ENCODE results near the gene F8A3. TPM values are rescaled to one million over a fixed set of nuclear protein-coding genes. Genes with fewer than 3 reads are reported as not detected.
"Not testable (repeated sequence)": the region's sequence is repeated elsewhere in the genome, so short reads cannot be mapped to it uniquely, and the experiment has no call there.

The F8A3 gene
- total RNA-seq (4.8 TPM), polyA plus RNA-seq (10 to 100 TPM in 1 of 4 donors, 1 to 10 TPM in 2, under 1 TPM in 1; 0.86 to 17.7 (median 4.0) TPM)

- not testable (repeated sequence) for H3K4me3 ChIP-seq (ENCODE audit: low read depth, low read length); H3K4me1 Mint-ChIP-seq; H3K9me3 Mint-ChIP-seq; H3K36me3 Mint-ChIP-seq; DNase-seq; H3K27me3 Mint-ChIP-seq; H3K27me3 ChIP-seq (ENCODE audit: control insufficient read depth, insufficient read depth, low read length); H3K27ac Mint-ChIP-seq; H3K4me3 Mint-ChIP-seq; H3K36me3 ChIP-seq (ENCODE audit: control insufficient read depth, insufficient read depth, low read length); H3K9me3 ChIP-seq (ENCODE audit: control insufficient read depth in 2 of 2, low read length in 2 of 2); H3K27ac ChIP-seq (ENCODE audit: insufficient read depth, low read length, poor library complexity, severe bottlenecking); H3K4me1 ChIP-seq (ENCODE audit: control insufficient read depth, insufficient read depth, low read length, poor library complexity, severe bottlenecking)
- ATAC-seq (ENCODE audit: low read depth in 2 of 2): peak; percentile 74 to 75
Measured at GRCh38 chrX:155458471-155458870, at the start of gene F8A3. TSS of gene F8A3 (minus strand) at chrX:155458620. CDS start at chrX:155458600, 20 bp downstream.

- no peaks in the 10 kb centered on the region for H3K4me1 ChIP-seq (ENCODE audit: control insufficient read depth, insufficient read depth, low read length, poor library complexity, severe bottlenecking)
- H3K9me3 ChIP-seq (ENCODE audit: control insufficient read depth in 2 of 2, low read length in 2 of 2): no peaks in the 10 kb centered on the region
- Mint-ChIP-seq H3K27me3 (no peaks in the 10 kb centered on the region), H3K9me3 (peaks cover 0 to 9% (median 0%) of the 10 kb centered on the region in 7 donors), H3K4me3 (no peak overlapping the region), H3K36me3 (peaks cover 10% of the 10 kb centered on the region), H3K4me1 (peaks cover 0 to 5% (median 1%) of the 10 kb centered on the region in 4 donors), H3K27ac (no peak overlapping the region)
- ATAC-seq (ENCODE audit: low read depth in 2 of 2) (no peak), DNase-seq (no peak)
- peaks cover 8% of the 10 kb centered on the region for H3K36me3 ChIP-seq (ENCODE audit: control insufficient read depth, insufficient read depth, low read length)
- H3K4me3 ChIP-seq (ENCODE audit: low read depth, low read length): no peak overlapping the region
- H3K27me3 ChIP-seq (ENCODE audit: control insufficient read depth, insufficient read depth, low read length): no peaks in the 10 kb centered on the region
- no peak overlapping the region for H3K27ac ChIP-seq (ENCODE audit: insufficient read depth, low read length, poor library complexity, severe bottlenecking)
Measured at GRCh38 chrX:155505296-155505695, 46.9 kb upstream of the F8A3 start.

- H3K4me1 ChIP-seq (ENCODE audit: control insufficient read depth, insufficient read depth, low read length, poor library complexity, severe bottlenecking); H3K4me3 ChIP-seq (ENCODE audit: low read depth, low read length); H3K9me3 ChIP-seq (ENCODE audit: control insufficient read depth in 2 of 2, low read length in 2 of 2); H3K27ac Mint-ChIP-seq; H3K27ac ChIP-seq (ENCODE audit: insufficient read depth, low read length, poor library complexity, severe bottlenecking); H3K4me1 Mint-ChIP-seq; H3K27me3 Mint-ChIP-seq; DNase-seq; H3K36me3 ChIP-seq (ENCODE audit: control insufficient read depth, insufficient read depth, low read length); H3K27me3 ChIP-seq (ENCODE audit: control insufficient read depth, insufficient read depth, low read length); ATAC-seq (ENCODE audit: low read depth in 2 of 2); H3K36me3 Mint-ChIP-seq; H3K9me3 Mint-ChIP-seq; H3K4me3 Mint-ChIP-seq: not testable (repeated sequence)
Measured at GRCh38 chrX:155495134-155495533, 36.7 kb upstream of the F8A3 start.

GRCh38 chrX:155491421-155491820 lies 33.0 kb upstream of the F8A3 start:
- H3K4me1 ChIP-seq (ENCODE audit: control insufficient read depth, insufficient read depth, low read length, poor library complexity, severe bottlenecking); H3K27ac Mint-ChIP-seq; H3K9me3 Mint-ChIP-seq; H3K4me1 Mint-ChIP-seq; H3K36me3 Mint-ChIP-seq; H3K9me3 ChIP-seq (ENCODE audit: control insufficient read depth in 2 of 2, low read length in 2 of 2); H3K27me3 ChIP-seq (ENCODE audit: control insufficient read depth, insufficient read depth, low read length); H3K4me3 Mint-ChIP-seq; H3K27me3 Mint-ChIP-seq; H3K27ac ChIP-seq (ENCODE audit: insufficient read depth, low read length, poor library complexity, severe bottlenecking); DNase-seq; H3K4me3 ChIP-seq (ENCODE audit: low read depth, low read length); ATAC-seq (ENCODE audit: low read depth in 2 of 2); H3K36me3 ChIP-seq (ENCODE audit: control insufficient read depth, insufficient read depth, low read length): not testable (repeated sequence)

- H3K27me3 Mint-ChIP-seq; H3K27ac ChIP-seq (ENCODE audit: insufficient read depth, low read length, poor library complexity, severe bottlenecking); H3K4me1 Mint-ChIP-seq; ATAC-seq (ENCODE audit: low read depth in 2 of 2); H3K4me3 Mint-ChIP-seq; H3K4me3 ChIP-seq (ENCODE audit: low read depth, low read length); H3K4me1 ChIP-seq (ENCODE audit: control insufficient read depth, insufficient read depth, low read length, poor library complexity, severe bottlenecking); H3K9me3 Mint-ChIP-seq; H3K36me3 Mint-ChIP-seq; DNase-seq; H3K27me3 ChIP-seq (ENCODE audit: control insufficient read depth, insufficient read depth, low read length); H3K27ac Mint-ChIP-seq; H3K9me3 ChIP-seq (ENCODE audit: control insufficient read depth in 2 of 2, low read length in 2 of 2); H3K36me3 ChIP-seq (ENCODE audit: control insufficient read depth, insufficient read depth, low read length): not testable (repeated sequence)
Measured at GRCh38 chrX:155477136-155477535, 18.7 kb upstream of the F8A3 start.

- not testable (repeated sequence) for H3K36me3 ChIP-seq (ENCODE audit: control insufficient read depth, insufficient read depth, low read length); H3K36me3 Mint-ChIP-seq; H3K4me1 ChIP-seq (ENCODE audit: control insufficient read depth, insufficient read depth, low read length, poor library complexity, severe bottlenecking); H3K27ac Mint-ChIP-seq; H3K9me3 ChIP-seq (ENCODE audit: control insufficient read depth in 2 of 2, low read length in 2 of 2); H3K4me1 Mint-ChIP-seq; H3K27ac ChIP-seq (ENCODE audit: insufficient read depth, low read length, poor library complexity, severe bottlenecking); H3K27me3 Mint-ChIP-seq; DNase-seq; H3K4me3 Mint-ChIP-seq; H3K4me3 ChIP-seq (ENCODE audit: low read depth, low read length); H3K27me3 ChIP-seq (ENCODE audit: control insufficient read depth, insufficient read depth, low read length); H3K9me3 Mint-ChIP-seq
- peak; percentile 58 to 64 for ATAC-seq (ENCODE audit: low read depth in 2 of 2)
Measured at GRCh38 chrX:155466269-155466938, 8.0 kb upstream of the F8A3 start.

- not testable (repeated sequence) for H3K36me3 Mint-ChIP-seq; H3K36me3 ChIP-seq (ENCODE audit: control insufficient read depth, insufficient read depth, low read length); ATAC-seq (ENCODE audit: low read depth in 2 of 2); H3K27me3 Mint-ChIP-seq; H3K27ac Mint-ChIP-seq; H3K4me1 Mint-ChIP-seq; DNase-seq; H3K4me3 Mint-ChIP-seq; H3K4me1 ChIP-seq (ENCODE audit: control insufficient read depth, insufficient read depth, low read length, poor library complexity, severe bottlenecking); H3K9me3 Mint-ChIP-seq; H3K4me3 ChIP-seq (ENCODE audit: low read depth, low read length); H3K27me3 ChIP-seq (ENCODE audit: control insufficient read depth, insufficient read depth, low read length); H3K9me3 ChIP-seq (ENCODE audit: control insufficient read depth in 2 of 2, low read length in 2 of 2); H3K27ac ChIP-seq (ENCODE audit: insufficient read depth, low read length, poor library complexity, severe bottlenecking)
Measured at GRCh38 chrX:155460501-155460900, 2.1 kb upstream of the F8A3 start.

- not testable (repeated sequence) for H3K27me3 Mint-ChIP-seq; H3K27me3 ChIP-seq (ENCODE audit: control insufficient read depth, insufficient read depth, low read length); H3K4me3 ChIP-seq (ENCODE audit: low read depth, low read length); H3K27ac ChIP-seq (ENCODE audit: insufficient read depth, low read length, poor library complexity, severe bottlenecking); H3K27ac Mint-ChIP-seq; H3K36me3 Mint-ChIP-seq; H3K4me1 Mint-ChIP-seq; H3K4me1 ChIP-seq (ENCODE audit: control insufficient read depth, insufficient read depth, low read length, poor library complexity, severe bottlenecking); DNase-seq; H3K4me3 Mint-ChIP-seq; H3K36me3 ChIP-seq (ENCODE audit: control insufficient read depth, insufficient read depth, low read length); H3K9me3 Mint-ChIP-seq; H3K9me3 ChIP-seq (ENCODE audit: control insufficient read depth in 2 of 2, low read length in 2 of 2)
- ATAC-seq (ENCODE audit: low read depth in 2 of 2): peak; percentile 71 to 74
Measured at GRCh38 chrX:155457761-155458447, 516 bp downstream of the F8A3 start.
